ENCODE data around the gene DHH. TPM values are rescaled to one million over a fixed set of nuclear protein-coding genes. Genes with fewer than 3 reads are reported as not detected.

DHH gene
- polyA plus RNA-seq, 1 of the 3 experiments (the other 2 are of a cell fraction), result 0.13 TPM

DNA sequence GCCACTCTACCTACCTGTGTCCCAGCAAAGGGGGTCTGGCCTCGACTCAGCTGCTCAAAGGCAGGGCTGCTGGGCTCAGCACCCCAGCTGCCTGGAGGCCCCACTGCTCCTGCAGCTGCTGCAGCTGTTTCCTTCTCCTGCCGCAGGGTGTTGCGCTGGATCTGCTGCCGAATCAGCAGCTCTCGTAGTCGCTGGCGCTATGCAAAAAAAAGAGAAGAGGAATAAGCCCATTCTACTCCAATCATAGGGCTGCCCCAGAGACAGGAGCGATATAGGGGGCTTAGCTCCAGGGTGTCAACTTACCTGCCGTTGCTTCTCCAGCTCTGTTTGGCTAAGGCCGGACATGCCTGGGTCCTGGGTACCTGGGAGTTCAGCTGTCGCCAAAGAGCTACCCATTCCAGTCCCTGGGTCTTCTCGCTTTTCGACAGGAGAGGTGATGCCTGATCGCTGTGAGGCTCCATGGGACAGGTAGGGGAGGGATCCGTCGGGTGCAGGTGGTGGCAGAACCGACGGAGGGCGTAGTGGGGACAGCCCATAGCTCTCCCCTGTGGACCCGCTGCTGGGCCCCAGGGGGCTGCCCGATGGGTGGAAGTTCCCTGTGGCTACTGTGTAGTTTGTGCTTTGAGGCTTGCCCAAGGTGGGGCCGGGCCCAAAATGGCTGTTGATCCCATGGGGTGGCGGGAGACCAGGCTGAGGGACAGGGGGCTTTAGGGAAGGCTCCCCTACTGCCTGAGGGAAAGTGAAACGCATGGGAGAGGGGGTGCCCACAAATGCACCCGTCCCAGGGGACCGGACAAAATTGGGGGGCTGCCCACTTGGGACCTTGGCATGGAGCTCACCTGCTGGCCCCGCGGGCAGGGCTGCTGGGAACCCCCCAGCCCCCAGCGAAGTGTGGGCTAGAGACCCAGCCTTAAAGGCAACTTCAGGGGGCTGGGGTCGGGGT is 54.9 kb downstream of the DHH start:
- Histone ChIP-seq H3K9ac (no peak overlapping the region), H3F3A (replicated peaks; ENCODE audit: insufficient read depth) (no peaks in the 10 kb centered on the region), H3K4me1 (ENCODE audit: control insufficient read depth in 1 of 2, insufficient read depth in 2 of 2, low read depth in 1 of 2, low read length in 1 of 2) (no peaks in the 10 kb centered on the region), H4K20me1 (ENCODE audit: insufficient read depth) (no peaks in the 10 kb centered on the region), H3K27me3 (ENCODE audit: insufficient read depth) (no peaks in the 10 kb centered on the region), H3K79me2 (ENCODE audit: insufficient read depth) (no peaks in the 10 kb centered on the region), H3K9me3 (no peaks in the 10 kb centered on the region), H3K36me3 (replicated peaks in 1 of 2; ENCODE audit: control insufficient read depth in 1 of 2, insufficient read depth in 2 of 2, low read length in 1 of 2) (peaks cover 48 to 88% of the 10 kb centered on the region in 2 experiments), H3K4me2 (no peak overlapping the region), H3K27ac (ENCODE audit: low read depth in 2 of 2, low read length in 1 of 2) (no peak overlapping the region), H2AFZ (ENCODE audit: low read depth) (no peak overlapping the region), H3K9me2 (no peaks in the 10 kb centered on the region), H3K4me3 (ENCODE audit: low read depth in 2 of 2, low read length in 1 of 2) (no peak overlapping the region)
- CTCF ChIA-PET, result interaction anchor here (0.8 to 1.7 kb wide), 6 partner anchors 9 to 51 kb away, joined by 3 to 8 read pairs (median 4); no protein-coding TSS in a partner anchor
- DNase-seq, result no peak
- no peak for TF ChIP-seq TAF1 (IDR thresholded peaks at IDR 0.05; ENCODE audit: borderline replicate concordance, low read depth, low read length)
- no peak for TF ChIP-seq RAD21 (IDR thresholded peaks at IDR 0.05; ENCODE audit: low read length)
- no peak for TF ChIP-seq EP300 (IDR thresholded peaks at IDR 0.05; ENCODE audit: borderline replicate concordance in 1 of 2, low read depth in 1 of 2, low read length in 1 of 2)
- POLR2A ChIA-PET, result interaction anchor here (1.3 kb wide), 1 partner anchor 10 kb away, joined by 3 read pairs; no protein-coding TSS in a partner anchor
- 98% methylated on average over 23 of the region's 30 CpGs for WGBS (ENCODE audit: low lambda C conversion rate)

DNA sequence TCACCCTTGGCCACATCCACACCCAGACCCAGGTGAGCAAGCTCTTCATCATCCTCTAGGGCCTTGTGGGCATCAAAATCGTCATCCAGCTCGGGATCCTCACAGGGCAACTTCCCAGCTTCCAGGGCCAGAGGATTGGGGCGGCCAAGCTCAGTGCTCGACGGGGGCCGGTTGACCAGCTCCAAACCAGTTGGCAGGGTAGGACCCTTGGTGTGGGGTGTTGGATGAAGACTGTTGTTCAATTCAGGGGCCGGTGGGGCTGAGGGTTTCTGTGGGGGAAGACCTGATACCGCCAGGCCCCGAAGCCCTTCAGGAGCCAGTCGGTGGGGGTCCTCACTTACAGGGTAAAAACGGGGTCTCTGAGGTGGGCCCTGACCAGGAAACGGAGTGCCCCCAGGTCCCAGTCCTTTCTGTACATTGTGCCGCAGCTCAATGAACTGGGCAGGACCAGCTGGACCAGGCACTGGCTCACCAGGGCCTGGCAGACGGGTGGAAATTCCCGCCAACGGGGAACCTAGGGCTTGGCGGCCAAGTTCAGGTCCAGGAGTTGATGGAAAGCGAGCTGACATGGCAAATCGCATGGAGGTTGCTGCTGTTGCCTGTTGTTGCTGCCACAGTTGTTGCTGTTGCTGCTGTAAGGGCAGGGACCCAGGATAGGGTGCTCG is 56.2 kb downstream of the DHH start:
- H2AFZ ChIP-seq (ENCODE audit: low read depth), result no peak overlapping the region
- no peaks in the 10 kb centered on the region for H3K79me2 ChIP-seq (ENCODE audit: insufficient read depth)
- no peak overlapping the region for H3K9ac ChIP-seq
- no peaks in the 10 kb centered on the region for H3F3A ChIP-seq (replicated peaks; ENCODE audit: insufficient read depth)
- 96% methylated on average over 13 of the region's 20 CpGs for WGBS (ENCODE audit: low lambda C conversion rate)
- POLR2A ChIA-PET, result interaction anchor here (1.3 kb wide), 1 partner anchor 9 kb away, joined by 3 read pairs; no protein-coding TSS in a partner anchor
- H4K20me1 ChIP-seq (ENCODE audit: insufficient read depth), result no peaks in the 10 kb centered on the region
- H3K4me1 ChIP-seq (ENCODE audit: control insufficient read depth in 1 of 2, insufficient read depth in 2 of 2, low read depth in 1 of 2, low read length in 1 of 2), result no peaks in the 10 kb centered on the region
- H3K36me3 ChIP-seq (replicated peaks in 1 of 2; ENCODE audit: control insufficient read depth in 1 of 2, insufficient read depth in 2 of 2, low read length in 1 of 2), result peaks cover 46 to 89% of the 10 kb centered on the region in 2 experiments
- H3K4me3 ChIP-seq (ENCODE audit: low read depth in 2 of 2, low read length in 1 of 2), result no peak overlapping the region
- H3K27ac ChIP-seq (ENCODE audit: low read depth in 2 of 2, low read length in 1 of 2), result no peak overlapping the region
- no peaks in the 10 kb centered on the region for H3K9me2 ChIP-seq
- TF ChIP-seq, protein P1, sequence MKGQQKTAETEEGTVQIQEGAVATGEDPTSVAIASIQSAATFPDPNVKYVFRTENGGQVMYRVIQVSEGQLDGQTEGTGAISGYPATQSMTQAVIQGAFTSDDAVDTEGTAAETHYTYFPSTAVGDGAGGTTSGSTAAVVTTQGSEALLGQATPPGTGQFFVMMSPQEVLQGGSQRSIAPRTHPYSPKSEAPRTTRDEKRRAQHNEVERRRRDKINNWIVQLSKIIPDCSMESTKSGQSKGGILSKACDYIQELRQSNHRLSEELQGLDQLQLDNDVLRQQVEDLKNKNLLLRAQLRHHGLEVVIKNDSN (IDR thresholded peaks at IDR 0.05; ENCODE audit: borderline replicate concordance, low read depth), result no peak
- TF ChIP-seq ELF1 (IDR thresholded peaks at IDR 0.05) (no peak), JUND (IDR thresholded peaks at IDR 0.05) (no peak), RCOR1 (IDR thresholded peaks at IDR 0.05; ENCODE audit: low read length) (no peak), YY1 (IDR thresholded peaks at IDR 0.05; ENCODE audit: low read depth) (no peak), MEF2A (IDR thresholded peaks at IDR 0.05; ENCODE audit: borderline replicate concordance, low read depth) (no peak), CHD2 (IDR thresholded peaks at IDR 0.05; ENCODE audit: low read length, partially characterized antibody) (no peak), NRF1 (IDR thresholded peaks at IDR 0.05; ENCODE audit: low read depth, low read length) (no peak), RFX5 (IDR thresholded peaks at IDR 0.05; ENCODE audit: low read length) (no peak)
- TF ChIP-seq, protein P2, sequence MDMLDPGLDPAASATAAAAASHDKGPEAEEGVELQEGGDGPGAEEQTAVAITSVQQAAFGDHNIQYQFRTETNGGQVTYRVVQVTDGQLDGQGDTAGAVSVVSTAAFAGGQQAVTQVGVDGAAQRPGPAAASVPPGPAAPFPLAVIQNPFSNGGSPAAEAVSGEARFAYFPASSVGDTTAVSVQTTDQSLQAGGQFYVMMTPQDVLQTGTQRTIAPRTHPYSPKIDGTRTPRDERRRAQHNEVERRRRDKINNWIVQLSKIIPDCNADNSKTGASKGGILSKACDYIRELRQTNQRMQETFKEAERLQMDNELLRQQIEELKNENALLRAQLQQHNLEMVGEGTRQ (IDR thresholded peaks at IDR 0.05; ENCODE audit: borderline replicate concordance, low read depth, low read length), result no peak
- CTCF ChIA-PET, result interaction anchor here (0.8 to 1.8 kb wide), 8 partner anchors 8 to 134 kb away, joined by 3 to 8 read pairs (median 4); a partner anchor contains a TSS
- no peak overlapping the region for H3K4me2 ChIP-seq
- no peaks in the 10 kb centered on the region for H3K9me3 ChIP-seq
- no peak for DNase-seq
- no peaks in the 10 kb centered on the region for H3K27me3 ChIP-seq (ENCODE audit: insufficient read depth)

Data from SK-N-SH (cell line).